ENCODE measurements around the gene FCMR.

The FCMR gene

GRCh38 chr1:206955476-206956451 lies 34.0 kb upstream of the FCMR start:
- TF ChIP-seq, protein P1, sequence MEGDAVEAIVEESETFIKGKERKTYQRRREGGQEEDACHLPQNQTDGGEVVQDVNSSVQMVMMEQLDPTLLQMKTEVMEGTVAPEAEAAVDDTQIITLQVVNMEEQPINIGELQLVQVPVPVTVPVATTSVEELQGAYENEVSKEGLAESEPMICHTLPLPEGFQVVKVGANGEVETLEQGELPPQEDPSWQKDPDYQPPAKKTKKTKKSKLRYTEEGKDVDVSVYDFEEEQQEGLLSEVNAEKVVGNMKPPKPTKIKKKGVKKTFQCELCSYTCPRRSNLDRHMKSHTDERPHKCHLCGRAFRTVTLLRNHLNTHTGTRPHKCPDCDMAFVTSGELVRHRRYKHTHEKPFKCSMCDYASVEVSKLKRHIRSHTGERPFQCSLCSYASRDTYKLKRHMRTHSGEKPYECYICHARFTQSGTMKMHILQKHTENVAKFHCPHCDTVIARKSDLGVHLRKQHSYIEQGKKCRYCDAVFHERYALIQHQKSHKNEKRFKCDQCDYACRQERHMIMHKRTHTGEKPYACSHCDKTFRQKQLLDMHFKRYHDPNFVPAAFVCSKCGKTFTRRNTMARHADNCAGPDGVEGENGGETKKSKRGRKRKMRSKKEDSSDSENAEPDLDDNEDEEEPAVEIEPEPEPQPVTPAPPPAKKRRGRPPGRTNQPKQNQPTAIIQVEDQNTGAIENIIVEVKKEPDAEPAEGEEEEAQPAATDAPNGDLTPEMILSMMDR (IDR thresholded peaks at IDR 0.05; ENCODE audit: poor library complexity, severe bottlenecking) = no peak
- Histone ChIP-seq H3K27ac (ENCODE audit: poor library complexity, severe bottlenecking) (no peak overlapping the region), H3K27me3 (ENCODE audit: insufficient read depth, poor library complexity, severe bottlenecking) (no peaks in the 10 kb centered on the region), H3K36me3 (ENCODE audit: low read depth) (no peaks in the 10 kb centered on the region), H3K9me3 (ENCODE audit: severe bottlenecking) (no peaks in the 10 kb centered on the region), H3K4me3 (ENCODE audit: severe bottlenecking) (no peak overlapping the region), H3K4me1 (ENCODE audit: insufficient read depth, poor library complexity, severe bottlenecking) (no peaks in the 10 kb centered on the region)
- ATAC-seq (ENCODE audit: low read depth) (no peak), DNase-seq (ENCODE audit: low spot score) (no peak)

- Histone ChIP-seq H3K4me1 (ENCODE audit: insufficient read depth, poor library complexity, severe bottlenecking) (no peaks in the 10 kb centered on the region), H3K27ac (ENCODE audit: poor library complexity, severe bottlenecking) (no peak overlapping the region), H3K9me3 (ENCODE audit: severe bottlenecking) (no peaks in the 10 kb centered on the region), H3K4me3 (ENCODE audit: severe bottlenecking) (no peak overlapping the region), H3K36me3 (ENCODE audit: low read depth) (no peaks in the 10 kb centered on the region), H3K27me3 (ENCODE audit: insufficient read depth, poor library complexity, severe bottlenecking) (no peaks in the 10 kb centered on the region)
- TF ChIP-seq, protein P1 (IDR thresholded peaks at IDR 0.05; ENCODE audit: poor library complexity, severe bottlenecking) = no peak
- ATAC-seq (ENCODE audit: low read depth) (no peak), DNase-seq (ENCODE audit: low spot score) (no peak)
Measured at GRCh38 chr1:206954459-206955342, 33.0 kb upstream of the FCMR start.

DNA sequence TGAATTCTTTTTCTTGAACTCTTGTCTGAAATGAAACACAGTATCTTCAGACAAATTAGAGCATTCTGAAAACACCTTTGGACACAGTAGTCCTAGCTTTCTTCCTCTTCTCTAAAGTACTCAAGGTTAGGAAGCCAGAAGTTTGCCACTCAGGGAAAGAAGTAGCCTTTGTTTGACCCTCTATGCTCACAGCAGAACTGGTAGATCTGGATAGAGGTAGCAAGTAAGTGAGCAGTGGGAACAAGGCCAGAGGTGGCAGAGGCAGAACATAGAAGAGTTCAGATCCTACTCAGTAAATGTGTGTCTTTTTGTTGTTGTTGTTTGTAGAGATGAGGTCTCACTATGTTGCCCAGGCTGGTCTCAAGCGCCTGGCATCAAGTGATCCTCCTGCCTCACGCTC lies 31.9 kb upstream of the FCMR start:
- no peak overlapping the region for H3K27ac ChIP-seq (ENCODE audit: poor library complexity, severe bottlenecking)
- H3K4me3 ChIP-seq (ENCODE audit: severe bottlenecking) = no peak overlapping the region
- DNase-seq (ENCODE audit: low spot score) = no peak
- TF ChIP-seq, protein P1 (IDR thresholded peaks at IDR 0.05; ENCODE audit: poor library complexity, severe bottlenecking) = no peak
- H3K36me3 ChIP-seq (ENCODE audit: low read depth) = no peaks in the 10 kb centered on the region
- H3K4me1 ChIP-seq (ENCODE audit: insufficient read depth, poor library complexity, severe bottlenecking) = no peaks in the 10 kb centered on the region
- no peak for ATAC-seq (ENCODE audit: low read depth)
- no peaks in the 10 kb centered on the region for H3K9me3 ChIP-seq (ENCODE audit: severe bottlenecking)
- H3K27me3 ChIP-seq (ENCODE audit: insufficient read depth, poor library complexity, severe bottlenecking) = no peaks in the 10 kb centered on the region

DNA sequence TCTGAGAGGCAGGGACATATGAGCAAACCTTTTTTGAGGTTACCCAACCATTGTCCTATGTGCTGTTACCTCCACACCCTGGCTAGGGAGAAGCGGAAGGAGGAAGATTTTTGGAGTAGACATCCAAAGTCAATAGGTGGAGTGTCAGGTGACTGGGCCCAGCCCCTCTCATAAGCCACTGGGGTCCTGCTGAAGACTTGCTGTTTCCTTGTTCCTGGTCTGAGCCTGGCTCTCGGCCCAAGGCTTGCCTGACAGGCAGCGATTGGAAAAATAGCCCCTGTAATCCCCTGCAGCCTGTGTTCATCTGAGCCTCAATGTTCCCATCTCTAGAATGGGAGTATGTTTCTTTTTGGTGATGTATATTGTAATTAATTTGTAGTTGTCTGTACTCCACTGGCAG lies 31.4 kb upstream of the FCMR start:
- Histone ChIP-seq H3K9me3 (ENCODE audit: severe bottlenecking) (no peaks in the 10 kb centered on the region), H3K36me3 (ENCODE audit: low read depth) (no peaks in the 10 kb centered on the region), H3K27me3 (ENCODE audit: insufficient read depth, poor library complexity, severe bottlenecking) (no peaks in the 10 kb centered on the region), H3K27ac (ENCODE audit: poor library complexity, severe bottlenecking) (no peak overlapping the region), H3K4me3 (ENCODE audit: severe bottlenecking) (no peak overlapping the region), H3K4me1 (ENCODE audit: insufficient read depth, poor library complexity, severe bottlenecking) (no peaks in the 10 kb centered on the region)
- ATAC-seq (ENCODE audit: low read depth) (no peak), DNase-seq (ENCODE audit: low spot score) (no peak)
- TF ChIP-seq, protein P1 (IDR thresholded peaks at IDR 0.05; ENCODE audit: poor library complexity, severe bottlenecking) = no peak

All from RWPE2 (cell line).